HUES48 (cell line): Measurements from ENCODE around the gene ESPN.

ENCODE experiments used
- H3K27ac ChIP-seq: one replicate; pipeline ENCODE4 v1.7.0; 2013; ENCODE audit warnings: low read depth, low read length, inconsistent platforms
- H3K27me3 ChIP-seq: 2 replicates; pipeline ENCODE4 v1.6.1; 2013; ENCODE audit warnings: mild to moderate bottlenecking, low read length; ENCODE audit not compliant: control insufficient read depth, insufficient read depth
- H3K36me3 ChIP-seq: 2 replicates; pipeline ENCODE4 v1.6.1; 2013; ENCODE audit warnings: low read length; ENCODE audit not compliant: control insufficient read depth, insufficient read depth
- H3K4me1 ChIP-seq: 2 replicates; pipeline ENCODE4 v1.6.1; 2013; ENCODE audit warnings: mild to moderate bottlenecking, low read length; ENCODE audit not compliant: control insufficient read depth, insufficient read depth
- H3K4me3 ChIP-seq: 2 replicates; pipeline ENCODE4 v1.5.1; 2013; ENCODE audit warnings: mild to moderate bottlenecking, low read depth, low read length
- H3K9ac ChIP-seq: 2 replicates; pipeline ENCODE4 v1.6.1; 2013; ENCODE audit warnings: mild to moderate bottlenecking, low read depth, low read length, moderate library complexity
- H3K9me3 ChIP-seq: 2 replicates; pipeline ENCODE4 v1.6.1; 2013; ENCODE audit warnings: low read length; ENCODE audit not compliant: control insufficient read depth, insufficient read depth

The ESPN gene

DNA sequence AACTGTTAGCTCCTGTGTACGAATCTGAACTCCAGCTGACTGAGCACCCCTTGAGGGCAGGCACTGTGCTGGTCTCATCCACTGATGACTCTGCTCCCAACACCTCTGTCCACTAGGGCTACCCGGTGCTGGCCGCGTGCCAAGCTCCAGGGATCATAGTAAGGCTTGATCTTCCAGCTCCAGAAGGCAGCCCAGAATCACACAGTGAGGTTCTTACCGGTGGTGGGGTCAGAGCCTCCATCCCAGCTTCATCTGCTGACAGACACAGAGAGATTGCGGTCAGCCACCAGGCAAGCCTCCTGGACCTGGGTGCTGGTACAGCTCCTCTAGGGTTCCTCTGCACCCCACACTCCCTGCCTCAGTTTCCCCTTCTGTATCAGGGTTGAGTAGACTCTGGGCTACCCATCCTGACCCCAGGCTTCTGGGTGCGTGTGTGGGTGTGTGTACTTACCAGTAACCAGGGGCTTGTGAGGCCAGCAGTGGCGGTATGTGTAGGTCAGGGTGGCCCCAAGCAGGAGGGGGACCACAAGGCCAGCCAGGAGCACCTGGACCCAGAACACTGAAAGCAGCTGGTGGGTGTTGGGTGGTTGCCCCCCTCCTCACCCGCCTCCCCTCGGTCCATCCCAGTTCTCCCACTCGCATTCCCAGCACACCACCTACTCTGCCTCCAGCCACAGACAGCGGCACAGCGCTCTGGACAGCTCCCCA lies 38.0 kb downstream of the ESPN start:
- H3K4me1 ChIP-seq: peaks cover 10% of the 10 kb centered on the region; the same call in 1 of the 2 replicates
- no peaks in the 10 kb centered on the region for H3K9me3 ChIP-seq
- peaks cover 11% of the 10 kb centered on the region for H3K36me3 ChIP-seq
- no peak overlapping the region for H3K27ac ChIP-seq
- no peak overlapping the region for H3K4me3 ChIP-seq
- H3K27me3 ChIP-seq: no peaks in the 10 kb centered on the region
- H3K9ac ChIP-seq: no peak overlapping the region

DNA sequence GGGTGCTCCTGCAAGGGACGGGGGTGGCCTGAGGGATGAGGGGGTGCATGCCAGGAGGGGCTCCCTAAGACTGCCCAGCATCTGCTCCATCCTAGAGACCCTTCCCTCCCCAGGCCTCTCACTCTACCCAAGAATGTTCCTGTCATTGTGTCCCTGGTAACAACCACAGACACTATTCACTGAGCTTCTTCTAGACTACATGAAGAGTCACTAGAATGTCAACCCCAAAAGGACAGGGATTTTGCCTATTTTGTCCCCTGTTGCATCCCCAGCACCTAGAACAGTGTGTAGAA lies 38.5 kb downstream of the ESPN start:
- H3K9ac ChIP-seq: no peak overlapping the region
- H3K4me1 ChIP-seq: peaks cover 10% of the 10 kb centered on the region; the same call in 1 of the 2 replicates
- no peak overlapping the region for H3K4me3 ChIP-seq
- H3K36me3 ChIP-seq: peaks cover 15% of the 10 kb centered on the region
- no peaks in the 10 kb centered on the region for H3K9me3 ChIP-seq
- H3K27me3 ChIP-seq: no peaks in the 10 kb centered on the region
- H3K27ac ChIP-seq: no peak overlapping the region

DNA sequence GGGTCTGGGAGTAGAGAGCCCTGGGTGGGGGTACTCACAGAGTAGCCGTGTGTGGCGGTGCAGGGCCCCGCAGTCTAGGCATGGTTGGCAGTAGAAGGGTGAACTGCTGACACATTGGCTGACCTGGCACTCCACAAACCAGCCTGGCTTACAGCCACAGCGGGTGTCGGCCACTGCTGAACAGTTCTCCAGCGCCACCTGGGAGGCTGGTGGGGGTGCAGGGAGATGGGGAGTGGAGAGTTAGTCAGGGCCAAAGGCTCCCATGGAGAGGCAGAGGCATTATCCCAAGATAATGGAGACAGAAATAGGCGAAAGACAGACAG lies 39.9 kb downstream of the ESPN start:
- Histone ChIP-seq H3K4me1 (peaks cover 10% of the 10 kb centered on the region; the same call in 1 of the 2 replicates), H3K27ac (no peak overlapping the region), H3K9me3 (no peaks in the 10 kb centered on the region), H3K9ac (no peak overlapping the region), H3K4me3 (no peak overlapping the region), H3K36me3 (peaks cover 29% of the 10 kb centered on the region), H3K27me3 (no peaks in the 10 kb centered on the region)

DNA sequence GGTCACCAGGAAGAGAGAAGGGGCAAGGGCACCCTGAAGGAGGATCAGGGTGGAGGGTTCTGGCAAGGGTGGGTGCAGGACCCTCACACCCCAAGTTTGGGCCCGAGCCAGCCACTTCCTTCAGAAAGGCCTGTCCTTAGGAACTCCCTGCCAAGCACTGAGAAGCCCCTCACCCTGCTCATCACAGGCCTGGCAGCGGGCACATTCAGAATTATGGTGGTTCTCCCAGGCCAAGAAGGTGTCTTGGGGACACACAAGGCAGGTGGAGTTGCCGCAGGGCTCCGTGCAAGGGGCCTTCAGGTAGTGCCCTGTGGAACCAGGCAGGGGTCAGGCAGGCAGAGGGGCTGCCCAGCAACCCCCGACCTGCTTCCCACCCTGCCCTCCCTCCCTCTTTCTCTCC lies 40.3 kb downstream of the ESPN start:
- Histone ChIP-seq H3K4me1 (peaks cover 10% of the 10 kb centered on the region; the same call in 1 of the 2 replicates), H3K36me3 (peaks cover 34% of the 10 kb centered on the region), H3K9me3 (no peaks in the 10 kb centered on the region), H3K9ac (no peak overlapping the region), H3K27me3 (no peaks in the 10 kb centered on the region), H3K27ac (no peak overlapping the region), H3K4me3 (no peak overlapping the region)

DNA sequence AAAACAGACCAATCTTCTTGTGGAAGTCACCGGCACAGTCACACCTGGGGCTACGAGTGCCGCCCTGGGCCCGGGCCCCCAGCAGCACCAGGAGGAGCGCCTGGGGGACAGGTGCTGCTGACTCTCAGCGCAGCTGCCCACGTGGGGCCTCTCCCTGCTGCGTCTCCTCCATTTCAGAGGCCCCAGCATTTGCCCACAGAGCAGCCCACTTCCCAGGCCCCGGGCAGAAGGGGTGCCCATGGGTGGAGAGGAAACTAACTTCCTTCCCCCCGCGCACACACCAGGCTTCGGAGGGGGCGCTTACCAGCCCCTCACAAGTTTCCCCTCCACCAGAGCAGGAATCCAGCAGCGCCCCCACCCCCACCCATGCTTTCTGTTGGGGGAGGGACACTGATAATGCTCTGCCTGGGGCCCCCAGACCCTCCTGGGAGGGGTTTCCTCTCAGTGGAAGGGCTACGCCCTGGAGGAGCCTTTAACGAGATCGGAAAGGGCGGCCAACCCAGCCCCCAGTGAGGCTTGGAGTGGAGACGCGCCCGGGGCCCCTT lies 41.0 kb downstream of the ESPN start:
- H3K27ac ChIP-seq: no peak overlapping the region
- H3K9ac ChIP-seq: no peak overlapping the region; the same call in 1 of the 2 replicates
- no peaks in the 10 kb centered on the region for H3K9me3 ChIP-seq
- peaks cover 9% of the 10 kb centered on the region; the same call in 1 of the 2 replicates for H3K4me1 ChIP-seq
- H3K4me3 ChIP-seq: peak overlapping the region; percentile 47; the same call in 1 of the 2 replicates
- H3K27me3 ChIP-seq: no peaks in the 10 kb centered on the region
- H3K36me3 ChIP-seq: peaks cover 40% of the 10 kb centered on the region

DNA sequence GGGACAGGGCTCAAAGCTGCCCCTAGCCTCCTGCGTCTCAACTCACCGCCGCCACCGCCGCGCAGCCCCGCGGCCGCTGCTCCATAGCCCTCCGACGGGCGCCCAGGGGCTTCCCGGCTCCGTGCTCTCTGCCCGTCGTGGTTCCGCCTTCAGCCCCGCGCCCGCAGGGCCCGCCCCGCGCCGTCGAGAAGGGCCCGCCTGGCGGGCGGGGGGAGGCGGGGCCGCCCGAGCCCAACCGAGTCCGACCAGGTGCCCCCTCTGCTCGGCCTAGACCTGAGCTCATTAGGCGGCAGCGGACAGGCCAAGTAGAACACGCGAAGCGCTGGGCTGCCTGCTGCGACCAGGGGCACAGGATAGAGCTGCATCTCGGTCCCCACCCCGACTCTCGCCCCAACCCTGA lies 41.4 kb downstream of the ESPN start, which contains the start of gene TNFRSF25:
TSS of gene TNFRSF25 (minus strand) at position 151 of the 400 bp plus-strand sequence. CDS start at position 85, 66 bp downstream.
- Histone ChIP-seq H3K36me3 (peaks cover 41% of the 10 kb centered on the region), H3K27ac (no peak within 1 kb of the TSS), H3K9ac (no peak within 1 kb of the TSS; the same call in 1 of the 2 replicates), H3K4me1 (peaks cover 4% of the 10 kb centered on the region; the same call in 1 of the 2 replicates), H3K9me3 (no peaks in the 10 kb centered on the region), H3K4me3 (peak within 1 kb of the TSS; percentile 47; the same call in 1 of the 2 replicates), H3K27me3 (no peaks in the 10 kb centered on the region)

DNA sequence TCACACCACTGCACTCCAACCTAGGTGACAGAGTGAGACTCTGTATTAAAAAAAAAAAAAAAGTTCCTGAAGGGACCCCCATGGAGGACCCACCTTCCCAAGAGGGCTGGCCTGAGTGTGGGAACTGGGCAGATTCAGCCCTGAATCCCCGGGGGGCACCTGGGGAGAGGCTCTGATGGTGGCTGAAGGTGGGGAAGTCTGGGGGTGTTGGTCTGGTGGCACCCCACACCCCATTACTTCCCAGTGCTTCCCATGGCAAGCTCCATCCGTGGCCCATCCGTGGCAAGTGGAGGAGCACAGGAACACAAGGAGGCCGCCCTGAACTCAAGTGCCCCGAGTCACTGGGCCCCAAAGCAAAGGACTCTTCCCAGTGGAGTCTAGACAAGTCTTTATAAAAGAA lies 42.2 kb downstream of the ESPN start:
- Histone ChIP-seq H3K4me3 (no peak overlapping the region), H3K27me3 (no peaks in the 10 kb centered on the region), H3K36me3 (peaks cover 41% of the 10 kb centered on the region), H3K9me3 (no peaks in the 10 kb centered on the region), H3K4me1 (peaks cover 4% of the 10 kb centered on the region; the same call in 1 of the 2 replicates), H3K9ac (no peak overlapping the region), H3K27ac (no peak overlapping the region)

DNA sequence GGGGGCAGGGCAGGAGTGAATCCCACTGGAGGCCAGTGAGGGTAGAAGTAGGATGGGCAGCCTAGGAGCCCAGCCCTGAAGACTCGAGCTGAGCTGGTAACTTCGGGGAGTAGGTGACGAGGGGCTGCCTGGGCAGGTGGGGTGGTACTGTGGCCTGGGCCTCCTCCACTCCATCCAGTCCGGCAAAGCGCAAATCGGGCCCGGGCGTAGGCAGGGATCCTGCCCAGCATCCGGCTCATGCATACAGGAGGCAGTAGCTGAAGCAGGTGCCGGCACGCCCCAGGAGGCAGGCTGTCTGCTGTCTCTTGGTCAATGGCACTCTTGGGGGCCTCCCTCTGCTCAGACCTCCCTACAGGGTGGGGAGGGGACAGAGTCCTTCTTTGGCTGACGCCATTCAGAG lies 42.6 kb downstream of the ESPN start:
- Histone ChIP-seq H3K9me3 (no peaks in the 10 kb centered on the region), H3K27me3 (no peaks in the 10 kb centered on the region), H3K4me1 (peaks cover 4% of the 10 kb centered on the region; the same call in 1 of the 2 replicates), H3K27ac (no peak overlapping the region), H3K9ac (no peak overlapping the region), H3K36me3 (peaks cover 39% of the 10 kb centered on the region), H3K4me3 (no peak overlapping the region)

DNA sequence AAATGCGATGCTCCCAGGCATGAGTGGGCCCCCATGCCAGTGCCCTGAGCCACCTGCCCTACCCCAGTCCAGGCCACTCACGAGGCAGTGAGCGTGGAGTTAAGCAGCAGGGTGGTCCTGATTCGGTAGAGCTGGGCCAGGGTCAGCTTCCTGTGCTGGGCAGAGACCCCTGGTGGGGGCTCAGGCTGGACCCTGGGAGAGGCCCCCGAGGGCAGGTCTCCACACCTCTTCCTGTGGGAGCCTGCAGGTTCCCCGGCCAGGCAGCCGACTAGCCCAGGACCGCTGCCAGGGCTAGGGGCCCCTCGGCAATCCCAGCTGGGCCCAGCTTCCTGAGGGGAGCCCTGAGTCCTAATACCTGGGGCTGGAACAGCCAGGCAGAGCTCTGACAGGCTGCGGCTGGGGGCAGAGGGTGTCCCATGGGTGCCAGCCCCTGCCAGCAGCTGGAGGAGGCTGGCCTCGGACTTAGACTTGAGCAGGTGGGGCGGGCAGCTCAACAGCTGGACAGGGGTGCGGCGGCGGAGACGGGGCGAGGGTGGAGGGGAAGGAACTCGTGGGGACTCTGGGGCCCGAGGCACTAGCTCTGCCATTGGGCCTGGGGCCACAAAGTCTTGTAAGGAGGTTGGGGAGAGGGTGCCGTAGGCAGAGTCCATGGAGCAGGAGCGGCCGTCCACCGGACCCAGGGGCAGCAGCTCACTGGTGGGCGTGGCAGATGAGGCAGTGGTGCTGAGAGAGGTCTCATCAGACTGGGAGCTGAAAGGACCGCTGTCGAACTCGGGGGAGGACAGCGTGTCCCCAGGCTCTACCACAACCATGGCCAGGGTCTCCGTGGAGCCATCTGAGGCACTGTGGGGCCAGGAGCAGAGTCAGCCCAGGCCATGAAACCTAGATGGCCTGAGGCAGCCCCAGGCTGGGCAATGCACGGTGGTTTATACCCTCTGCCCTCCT lies 43.4 kb downstream of the ESPN start:
- Histone ChIP-seq H3K27me3 (no peaks in the 10 kb centered on the region), H3K9ac (no peak overlapping the region), H3K4me1 (peaks cover 4% of the 10 kb centered on the region; the same call in 1 of the 2 replicates), H3K36me3 (peaks cover 41% of the 10 kb centered on the region), H3K9me3 (no peaks in the 10 kb centered on the region), H3K4me3 (no peak overlapping the region), H3K27ac (no peak overlapping the region)

DNA sequence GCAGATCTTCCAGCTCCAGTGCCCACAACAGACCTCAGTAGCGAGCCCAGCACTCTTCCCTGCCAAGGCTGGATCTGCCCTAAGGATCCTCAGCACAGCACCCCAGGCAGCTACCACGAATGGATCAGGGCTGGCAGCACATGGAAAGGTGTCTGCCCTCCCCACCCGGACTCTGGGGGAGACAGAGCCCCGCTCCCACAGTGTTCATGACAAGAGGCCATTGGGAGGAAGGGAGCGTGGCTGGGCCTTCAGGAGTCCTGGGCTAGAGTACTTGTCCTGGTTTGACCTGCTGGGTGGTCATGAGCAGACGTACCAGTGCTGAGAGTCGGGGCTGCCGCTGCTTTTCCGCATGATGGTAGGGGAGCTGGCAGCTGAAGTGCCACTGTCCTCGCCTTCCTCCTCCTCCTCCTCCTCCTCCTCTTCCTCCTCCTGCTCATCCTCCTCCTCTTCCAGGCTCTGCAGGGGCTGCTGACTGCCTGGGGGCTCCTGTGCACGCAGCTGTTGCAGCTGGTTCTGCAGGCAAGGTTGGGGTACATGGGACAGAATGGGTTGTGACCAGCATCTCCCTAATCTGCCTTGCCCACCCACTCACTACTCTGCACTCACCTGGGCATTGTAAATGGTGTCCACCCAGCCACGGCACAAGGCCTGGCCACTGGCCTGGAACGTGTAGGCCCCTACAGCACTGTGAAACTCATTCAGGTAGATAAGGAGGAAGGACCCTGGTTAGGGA lies 44.3 kb downstream of the ESPN start:
- Histone ChIP-seq H3K9ac (no peak overlapping the region), H3K27me3 (no peaks in the 10 kb centered on the region), H3K9me3 (no peaks in the 10 kb centered on the region), H3K4me3 (no peak overlapping the region), H3K4me1 (peaks cover 4% of the 10 kb centered on the region; the same call in 1 of the 2 replicates), H3K27ac (no peak overlapping the region), H3K36me3 (peaks cover 41% of the 10 kb centered on the region)
